ENCODE results near the gene OR10H3. TPM values are rescaled to one million over a fixed set of nuclear protein-coding genes. Genes with fewer than 3 reads are reported as not detected.

OR10H3 gene, protein sequence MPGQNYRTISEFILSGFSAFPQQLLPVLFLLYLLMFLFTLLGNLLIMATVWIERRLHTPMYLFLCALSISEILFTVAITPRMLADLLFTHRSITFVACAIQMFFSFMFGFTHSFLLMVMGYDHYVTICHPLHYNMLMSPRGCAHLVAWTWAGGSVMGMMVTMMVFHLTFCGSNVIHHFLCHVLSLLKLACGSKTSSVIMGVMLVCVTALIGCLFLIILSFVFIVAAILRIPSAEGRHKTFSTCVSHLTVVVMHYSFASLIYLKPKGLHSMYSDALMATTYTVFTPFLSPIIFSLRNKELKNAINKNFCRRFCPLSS
- not detected in 2 replicates for total RNA-seq

DNA sequence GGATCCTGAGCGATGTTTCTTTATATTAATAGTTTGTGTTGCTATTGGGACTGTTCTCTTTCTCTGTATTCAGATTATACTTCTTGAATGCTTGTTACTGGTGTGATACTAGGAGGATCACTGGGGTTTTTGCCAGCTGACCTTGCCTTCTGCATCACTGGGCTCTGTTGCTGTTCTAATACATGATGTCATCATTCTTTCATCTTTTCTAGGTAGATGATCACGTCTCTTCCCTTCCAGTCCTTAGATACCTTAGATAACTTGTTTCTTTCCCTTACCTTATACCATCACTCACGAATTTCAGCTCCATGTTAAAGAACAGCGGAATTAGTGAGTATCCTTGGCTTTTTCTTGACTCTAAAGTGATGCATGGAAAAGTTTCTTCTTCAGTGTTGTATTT lies at the start of gene OR10H3:
Gene OR10H3, plus strand, starts transcription at position 264 of the 400 bp plus-strand sequence. CDS start 3,408 bp downstream, outside the sequence.
- no peak within 1 kb of the TSS for H3K4me3 ChIP-seq (ENCODE audit: low read depth, low read length)
- TF ChIP-seq, protein P1, sequence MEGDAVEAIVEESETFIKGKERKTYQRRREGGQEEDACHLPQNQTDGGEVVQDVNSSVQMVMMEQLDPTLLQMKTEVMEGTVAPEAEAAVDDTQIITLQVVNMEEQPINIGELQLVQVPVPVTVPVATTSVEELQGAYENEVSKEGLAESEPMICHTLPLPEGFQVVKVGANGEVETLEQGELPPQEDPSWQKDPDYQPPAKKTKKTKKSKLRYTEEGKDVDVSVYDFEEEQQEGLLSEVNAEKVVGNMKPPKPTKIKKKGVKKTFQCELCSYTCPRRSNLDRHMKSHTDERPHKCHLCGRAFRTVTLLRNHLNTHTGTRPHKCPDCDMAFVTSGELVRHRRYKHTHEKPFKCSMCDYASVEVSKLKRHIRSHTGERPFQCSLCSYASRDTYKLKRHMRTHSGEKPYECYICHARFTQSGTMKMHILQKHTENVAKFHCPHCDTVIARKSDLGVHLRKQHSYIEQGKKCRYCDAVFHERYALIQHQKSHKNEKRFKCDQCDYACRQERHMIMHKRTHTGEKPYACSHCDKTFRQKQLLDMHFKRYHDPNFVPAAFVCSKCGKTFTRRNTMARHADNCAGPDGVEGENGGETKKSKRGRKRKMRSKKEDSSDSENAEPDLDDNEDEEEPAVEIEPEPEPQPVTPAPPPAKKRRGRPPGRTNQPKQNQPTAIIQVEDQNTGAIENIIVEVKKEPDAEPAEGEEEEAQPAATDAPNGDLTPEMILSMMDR (conservative IDR thresholded peaks at IDR 0.05; ENCODE audit: low read depth, low read length): no peak
- DNase-seq (ENCODE audit: low read depth): no peak

DNA sequence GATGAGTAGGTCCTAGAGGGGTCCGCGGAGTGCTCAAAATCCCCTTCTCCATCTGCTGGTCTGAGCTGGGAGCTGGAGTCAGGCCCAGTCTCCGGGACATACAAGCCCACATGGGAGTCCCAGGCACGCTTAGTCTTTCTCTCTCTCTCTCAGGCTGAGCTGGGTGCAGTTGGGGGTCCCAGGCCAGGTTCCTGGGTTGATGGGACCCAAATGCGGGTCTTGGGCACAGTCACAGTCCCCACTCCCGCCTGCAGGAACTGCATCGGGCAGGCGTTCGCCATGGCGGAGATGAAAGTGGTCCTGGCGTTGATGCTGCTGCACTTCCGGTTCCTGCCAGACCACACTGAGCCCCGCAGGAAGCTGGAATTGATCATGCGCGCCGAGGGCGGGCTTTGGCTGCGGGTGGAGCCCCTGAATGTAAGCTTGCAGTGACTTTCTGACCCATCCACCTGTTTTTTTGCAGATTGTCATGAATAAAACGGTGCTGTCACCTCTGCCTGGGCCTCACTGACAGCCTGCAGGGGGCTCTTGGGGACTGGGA lies 41.1 kb upstream of the OR10H3 start:
- H3K4me3 ChIP-seq (ENCODE audit: low read depth, low read length): no peak overlapping the region
- DNase-seq (ENCODE audit: low read depth): no peak
- TF ChIP-seq, protein P1 (conservative IDR thresholded peaks at IDR 0.05; ENCODE audit: low read depth, low read length): no peak

DNA sequence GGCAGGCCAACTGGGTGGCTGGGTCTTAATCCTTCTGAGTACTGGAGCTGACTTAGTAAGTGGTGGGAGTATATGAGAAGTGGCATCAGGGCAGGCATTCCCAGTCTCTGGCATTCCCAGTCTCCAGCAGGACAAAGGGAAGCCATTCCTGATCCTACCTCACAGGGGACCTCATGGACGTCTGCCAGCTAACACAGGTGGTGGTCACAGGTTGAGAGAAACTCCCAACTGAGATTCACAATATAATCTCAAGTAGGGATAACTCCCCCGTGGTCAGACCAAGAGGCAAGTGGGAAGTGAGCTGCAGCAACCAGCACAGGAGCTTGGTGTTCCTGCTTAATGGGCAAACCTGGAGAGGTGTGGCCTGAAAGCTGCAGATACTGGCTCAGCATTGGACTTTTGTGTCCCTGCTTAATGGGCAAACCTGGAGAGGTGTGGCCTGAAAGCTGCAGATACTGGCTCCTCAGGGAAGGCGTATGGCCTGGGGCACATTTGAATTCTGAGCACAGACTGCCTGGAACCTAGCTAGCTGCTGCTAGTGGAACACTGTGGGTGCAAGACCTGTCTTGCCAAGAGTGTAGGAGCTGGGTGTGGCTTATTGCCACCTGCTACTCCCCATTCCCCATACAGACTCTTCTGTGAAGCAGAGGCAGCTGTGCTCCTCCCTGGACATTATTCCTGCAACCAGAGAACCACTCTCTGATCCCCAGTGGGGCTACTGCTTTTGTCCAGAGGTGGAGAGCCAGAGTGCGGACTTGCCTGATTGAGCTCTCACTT lies 35.8 kb upstream of the OR10H3 start:
- TF ChIP-seq, protein P1 (conservative IDR thresholded peaks at IDR 0.05; ENCODE audit: low read depth, low read length): no peak
- no peak for DNase-seq (ENCODE audit: low read depth)
- H3K4me3 ChIP-seq (ENCODE audit: low read depth, low read length): no peak overlapping the region

DNA sequence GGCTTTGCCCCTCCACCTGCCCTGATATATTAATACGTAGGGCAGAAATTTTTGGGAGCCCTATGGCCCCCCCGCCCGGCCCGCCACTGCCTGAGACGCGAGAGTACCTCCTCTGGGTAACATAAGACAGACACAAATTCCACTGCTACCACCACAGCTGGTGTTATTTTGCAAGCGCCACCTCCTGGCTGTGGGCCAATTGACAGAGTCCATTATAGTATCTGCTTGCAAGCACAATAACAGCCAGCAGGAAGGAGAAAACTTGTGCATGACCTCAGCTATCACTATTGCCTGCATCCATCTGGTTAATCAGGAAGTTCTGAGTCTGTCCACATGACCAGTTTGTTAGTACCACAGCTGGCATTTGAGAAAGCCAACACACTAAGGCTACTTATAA lies 35.3 kb upstream of the OR10H3 start:
- DNase-seq (ENCODE audit: low read depth): no peak

DNA sequence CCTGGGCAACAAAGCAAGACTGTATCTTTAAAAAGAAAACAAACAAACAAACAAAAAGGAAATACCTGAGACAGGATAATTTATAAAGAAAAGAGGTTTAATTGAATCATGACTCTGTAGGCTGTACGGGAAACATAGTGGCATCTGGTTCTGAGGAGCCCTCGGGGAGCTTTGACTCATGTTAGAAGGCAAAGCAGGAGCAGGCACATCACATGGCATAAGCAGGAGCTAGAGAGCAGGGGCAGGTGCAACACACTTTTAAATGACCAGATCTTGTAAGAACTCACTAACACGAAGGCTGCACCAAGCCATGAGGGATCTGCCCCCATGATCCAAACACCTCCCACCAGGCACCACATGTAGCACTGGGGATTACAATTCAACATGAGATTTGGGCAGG lies 23.1 kb upstream of the OR10H3 start:
- TF ChIP-seq, protein P1 (conservative IDR thresholded peaks at IDR 0.05; ENCODE audit: low read depth, low read length): no peak
- no peak for DNase-seq (ENCODE audit: low read depth)
- H3K4me3 ChIP-seq (ENCODE audit: low read depth, low read length): no peak overlapping the region

More for the DNA sequence above, 35.3 kb upstream of the OR10H3 start:
- H3K4me3 ChIP-seq (ENCODE audit: low read depth, low read length): no peak overlapping the region
- TF ChIP-seq, protein P1 (conservative IDR thresholded peaks at IDR 0.05; ENCODE audit: low read depth, low read length): no peak

DNA sequence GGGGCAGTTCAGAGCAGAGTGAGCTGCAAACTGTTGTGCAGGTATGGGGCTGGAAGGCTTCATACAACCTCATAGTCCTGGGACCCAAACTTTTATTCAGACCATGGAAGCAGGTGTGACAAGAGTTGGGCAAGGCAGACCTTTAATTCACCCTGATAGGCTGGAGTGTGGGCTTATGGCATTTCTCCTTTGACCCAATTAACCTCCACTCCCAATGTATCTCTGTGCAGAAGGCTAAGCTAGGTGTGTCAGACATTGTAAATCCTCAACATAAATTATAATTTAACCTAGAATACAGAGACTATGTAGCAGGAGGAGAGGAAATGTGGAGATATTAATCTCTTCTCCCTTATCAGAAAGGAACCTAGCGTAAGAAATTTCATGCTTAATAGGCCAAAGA lies 22.1 kb upstream of the OR10H3 start:
- DNase-seq (ENCODE audit: low read depth): no peak
- TF ChIP-seq, protein P1 (conservative IDR thresholded peaks at IDR 0.05; ENCODE audit: low read depth, low read length): no peak
- no peak overlapping the region for H3K4me3 ChIP-seq (ENCODE audit: low read depth, low read length)

Data from epithelial cell of proximal tubule (primary cell).